LNCaP clone FGC (cell line): ENCODE results near the gene TAGLN.

Experiments
- DNase-seq: peaks from one replicate; pipeline ENCODE4 v3.0.0-alpha.2; 2011; ENCODE audit warnings: low read depth
- H3K4me3 ChIP-seq: 2 replicates; pipeline ENCODE4 v1.5.1; 2011; ENCODE audit warnings: mild to moderate bottlenecking, low read depth, low read length, control low read depth
- TF ChIP-seq, protein P1 (sequence below): IDR thresholded peaks from 2 replicates; pipeline ENCODE4 v1.5.1; 2012; ENCODE audit warnings: mild to moderate bottlenecking; ENCODE audit not compliant: control insufficient read depth, insufficient read depth; ENCODE audit errors: extremely low read depth

Gene TAGLN

DNA sequence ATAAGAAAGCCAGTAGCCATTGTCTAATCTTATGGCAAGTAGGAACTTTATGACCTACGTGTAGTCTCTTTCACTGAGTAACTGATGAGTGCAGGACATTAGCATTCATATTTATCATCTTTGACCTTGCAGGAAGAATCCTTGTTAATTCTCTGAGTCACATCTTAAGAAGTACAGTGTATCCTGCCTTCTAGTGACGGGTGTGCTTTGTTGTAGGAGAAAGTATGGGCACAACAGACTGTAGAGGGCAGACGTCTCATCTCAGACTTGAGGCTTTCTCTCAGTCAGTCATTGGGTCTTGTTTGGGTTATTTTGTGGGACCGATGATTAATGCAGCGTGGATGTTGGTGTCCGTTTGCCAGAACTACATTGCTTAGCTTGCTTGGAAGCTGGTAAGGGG, 40.1 kb downstream of the TAGLN start:
- no peak overlapping the region for H3K4me3 ChIP-seq
- DNase-seq, result no peak
- TF ChIP-seq, protein P1, sequence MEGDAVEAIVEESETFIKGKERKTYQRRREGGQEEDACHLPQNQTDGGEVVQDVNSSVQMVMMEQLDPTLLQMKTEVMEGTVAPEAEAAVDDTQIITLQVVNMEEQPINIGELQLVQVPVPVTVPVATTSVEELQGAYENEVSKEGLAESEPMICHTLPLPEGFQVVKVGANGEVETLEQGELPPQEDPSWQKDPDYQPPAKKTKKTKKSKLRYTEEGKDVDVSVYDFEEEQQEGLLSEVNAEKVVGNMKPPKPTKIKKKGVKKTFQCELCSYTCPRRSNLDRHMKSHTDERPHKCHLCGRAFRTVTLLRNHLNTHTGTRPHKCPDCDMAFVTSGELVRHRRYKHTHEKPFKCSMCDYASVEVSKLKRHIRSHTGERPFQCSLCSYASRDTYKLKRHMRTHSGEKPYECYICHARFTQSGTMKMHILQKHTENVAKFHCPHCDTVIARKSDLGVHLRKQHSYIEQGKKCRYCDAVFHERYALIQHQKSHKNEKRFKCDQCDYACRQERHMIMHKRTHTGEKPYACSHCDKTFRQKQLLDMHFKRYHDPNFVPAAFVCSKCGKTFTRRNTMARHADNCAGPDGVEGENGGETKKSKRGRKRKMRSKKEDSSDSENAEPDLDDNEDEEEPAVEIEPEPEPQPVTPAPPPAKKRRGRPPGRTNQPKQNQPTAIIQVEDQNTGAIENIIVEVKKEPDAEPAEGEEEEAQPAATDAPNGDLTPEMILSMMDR, result no peak

GRCh38 chr11:117248341-117248740, 49.2 kb downstream of the TAGLN start:
- no peak overlapping the region for H3K4me3 ChIP-seq
- TF ChIP-seq, protein P1, result no peak
- no peak for DNase-seq

GRCh38 chr11:117249571-117249970, 50.4 kb downstream of the TAGLN start:
- TF ChIP-seq, protein P1, result no peak
- no peak overlapping the region for H3K4me3 ChIP-seq
- DNase-seq, result no peak

GRCh38 chr11:117251506-117251905, 52.3 kb downstream of the TAGLN start:
- H3K4me3 ChIP-seq, result no peak overlapping the region
- TF ChIP-seq, protein P1, result no peak
- DNase-seq, result no peak

- H3K4me3 ChIP-seq, result no peak overlapping the region
- no peak for DNase-seq
- TF ChIP-seq, protein P1, result no peak
Measured at GRCh38 chr11:117255966-117256365, 56.8 kb downstream of the TAGLN start.

DNA sequence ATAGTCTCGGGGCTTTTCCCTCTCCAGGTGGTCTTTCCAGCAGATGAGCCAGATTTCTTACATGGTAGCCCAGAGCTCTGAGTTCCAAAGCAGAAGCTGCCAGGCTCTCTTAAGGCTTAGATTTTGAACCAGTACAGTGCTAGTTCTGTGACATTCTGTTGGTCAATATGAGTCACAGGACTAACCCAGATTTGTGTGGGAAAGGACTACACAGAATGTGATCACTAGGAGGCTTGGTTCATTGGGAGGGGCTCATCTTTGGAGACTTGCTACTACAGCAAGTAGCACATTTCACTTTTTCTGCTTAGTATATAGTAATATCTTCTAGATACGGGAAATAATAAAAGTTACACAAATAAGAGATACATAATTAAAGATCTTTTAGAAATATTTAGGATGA, 57.4 kb downstream of the TAGLN start:
- TF ChIP-seq, protein P1, result no peak
- H3K4me3 ChIP-seq, result no peak overlapping the region
- no peak for DNase-seq
